HepG2 (cell line): ENCODE data around the gene TRIO. TPM values are rescaled to one million over a fixed set of nuclear protein-coding genes. Genes with fewer than 3 reads are reported as not detected.

ENCODE experiments used
- ATAC-seq: fragments of 200-7000 bp; cut with Tn5 transposase; 3 replicates; pipeline ENCODE4 v1.9.1; 2020; ENCODE audit warnings: mild to moderate bottlenecking, moderate library complexity
- BruUV-seq: library from RNA; stranded (reverse); fragments of 400-500 nt; replicated peaks from 2 replicates; lab custom pipeline; 2021; lab: Mats Ljungman, UMichigan
- CTCF ChIA-PET: fragments of 300-600 bp; formaldehyde crosslinking; extraction: SDS; loops from one replicate; lab custom pipeline; 2021; ENCODE audit warnings: low total read pairs, inconsistent platforms, low intra/inter-chr PET ratio; lab: Yijun Ruan, JAX
- POLR2A ChIA-PET: fragments of 350-600 bp; sonication (Branson Sonifier 250); formaldehyde crosslinking; loops from one replicate; lab custom pipeline; 2020; ENCODE audit warnings: antibody characterized with exemption, inconsistent platforms; lab: Yijun Ruan, JAX
- DNase-seq: peaks from one replicate; pipeline ENCODE4 v3.0.0-alpha.2; 2015; ENCODE audit warnings: low spot score
- FAIRE-seq: peaks from 3 replicates; lab custom pipeline; 2011; peaks lifted over from hg19 to GRCh38; lab: Jason Lieb, UNC
- H2AFZ ChIP-seq: one replicate; pipeline ENCODE4 v1.6.1; 2011; ENCODE audit warnings: low read length, inconsistent platforms
- H3K27ac ChIP-seq: fragments of 300-600 bp; 3 replicates; pipeline ENCODE4 v1.8.0; 2011; ENCODE audit warnings: mixed run types, mild to moderate bottlenecking, mixed read lengths, low read length, inconsistent platforms; ENCODE audit not compliant: insufficient read depth; ENCODE audit errors: extremely low read length
- H3K27me3 ChIP-seq, 2 experiments: fragments of 200-600 bp in 1 of 2; 2 replicates in 1 of 2; 3 replicates in 1 of 2; pipeline versions ENCODE4 v1.6.0 to v1.8.0; 2011; ENCODE audit warnings: low read length in 2 of 2, mild to moderate bottlenecking in 2 of 2, moderate library complexity in 2 of 2, inconsistent platforms in 1 of 2; ENCODE audit not compliant: insufficient read depth in 2 of 2, control insufficient read depth in 1 of 2
- H3K36me3 ChIP-seq, 2 experiments: fragments of 200-600 bp in 1 of 2; replicated peaks in 1 of 2; 2 replicates in 1 of 2; 3 replicates in 1 of 2; pipeline versions ENCODE4 v1.5.1 to v1.8.0; 2011; ENCODE audit warnings: low read length in 2 of 2, inconsistent platforms in 1 of 2; ENCODE audit not compliant: insufficient read depth in 2 of 2, control insufficient read depth in 1 of 2
- H3K4me1 ChIP-seq: 2 replicates; pipeline ENCODE4 v1.5.1; 2012; ENCODE audit warnings: low read length, inconsistent platforms; ENCODE audit not compliant: insufficient read depth
- H3K4me2 ChIP-seq: 2 replicates; pipeline ENCODE4 v1.6.0; 2011; ENCODE audit warnings: low read depth, low read length, inconsistent platforms
- H3K4me3 ChIP-seq, 3 experiments: fragments of 200-600 bp in 1 of 3; sonication (generic), shearing (Covaris generic) in 1 of 3; replicated peaks in 1 of 3; 2 replicates each; pipeline ENCODE4 v1.5.1; 2011 to 2016; ENCODE audit warnings: low read length in 3 of 3, inconsistent platforms in 2 of 3, low read depth in 2 of 3, mild to moderate bottlenecking in 2 of 3, control low read depth in 1 of 3, mixed read lengths in 1 of 3; ENCODE audit not compliant: insufficient read depth in 1 of 3
- H3K79me2 ChIP-seq: one replicate; pipeline ENCODE4 v1.6.1; 2011; ENCODE audit warnings: low read length, inconsistent platforms; ENCODE audit not compliant: insufficient read depth
- H3K9ac ChIP-seq: 2 replicates; pipeline ENCODE4 v1.6.0; 2011; ENCODE audit warnings: mild to moderate bottlenecking, low read depth, low read length, inconsistent platforms; ENCODE audit not compliant: insufficient read depth
- H3K9me3 ChIP-seq: 2 replicates; pipeline ENCODE4 v1.5.1; 2012; ENCODE audit warnings: mild to moderate bottlenecking, low read length
- H4K20me1 ChIP-seq: 2 replicates; pipeline ENCODE4 v1.6.0; 2011; ENCODE audit warnings: inconsistent platforms, mild to moderate bottlenecking, low read length, moderate library complexity; ENCODE audit not compliant: insufficient read depth
- ESRRA ChIP-seq: sonication (generic); formaldehyde crosslinking; IDR thresholded peaks from 2 replicates; pipeline ENCODE4 v1.5.1; 2020; ENCODE audit warnings: mild to moderate bottlenecking, low read depth, missing genetic modification reagents
- FOXA1 ChIP-seq, 2 experiments: fragments of 450-650 bp in 1 of 2; sonication (generic) in 1 of 2; formaldehyde crosslinking in 1 of 2; IDR thresholded peaks; 2 replicates each; pipeline versions ENCODE4 v1.4.0 to v1.6.1; 2016 to 2020; ENCODE audit warnings: missing genetic modification reagents in 1 of 2
- HMG20A ChIP-seq: IDR thresholded peaks from 2 replicates; pipeline ENCODE4 v1.6.1; 2016; ENCODE audit warnings: borderline replicate concordance
- IKZF4 ChIP-seq: sonication (generic); formaldehyde crosslinking; IDR thresholded peaks from 2 replicates; pipeline ENCODE4 v1.5.1; 2020; ENCODE audit warnings: borderline replicate concordance, mild to moderate bottlenecking, low read depth, missing genetic modification reagents; ENCODE audit errors: not compliant biosample characterization
- NKX3-1 ChIP-seq: sonication (generic); formaldehyde crosslinking; IDR thresholded peaks from 2 replicates; pipeline ENCODE4 v1.5.0; 2020; ENCODE audit warnings: missing genetic modification reagents
- RARA ChIP-seq: IDR thresholded peaks from 2 replicates; pipeline ENCODE4 v1.6.1; 2016; ENCODE audit warnings: missing genetic modification reagents, missing compliant biosample characterization
- ZNF441 ChIP-seq: sonication (generic); formaldehyde crosslinking; IDR thresholded peaks from 2 replicates; pipeline ENCODE4 v1.7.0; 2021; ENCODE audit warnings: missing genetic modification reagents, borderline replicate concordance
- ZNF510 ChIP-seq: sonication (generic); formaldehyde crosslinking; IDR thresholded peaks from 2 replicates; pipeline ENCODE4 v1.4.0; 2020; ENCODE audit warnings: low read depth, mild to moderate bottlenecking, missing genetic modification reagents
- ZNF550 ChIP-seq: sonication (generic); formaldehyde crosslinking; IDR thresholded peaks from 2 replicates; pipeline ENCODE4 v1.4.0; 2020; ENCODE audit warnings: mild to moderate bottlenecking, missing genetic modification reagents, borderline replicate concordance
- ZNF567 ChIP-seq: sonication (generic); formaldehyde crosslinking; IDR thresholded peaks from 2 replicates; pipeline ENCODE4 v1.8.1; 2023; ENCODE audit warnings: mild to moderate bottlenecking, missing genetic modification reagents, borderline replicate concordance
- ZNF775 ChIP-seq: sonication (generic); formaldehyde crosslinking; IDR thresholded peaks from 2 replicates; pipeline ENCODE4 v1.4.0; 2020; ENCODE audit warnings: missing genetic modification reagents, mild to moderate bottlenecking, moderate library complexity, borderline replicate concordance
- ZNF776 ChIP-seq: sonication (generic); formaldehyde crosslinking; IDR thresholded peaks from 2 replicates; pipeline ENCODE4 v1.4.0; 2020; ENCODE audit warnings: mild to moderate bottlenecking, missing genetic modification reagents
- WGBS: methylation state at CpG from one replicate; pipeline ENCODE4 v1.1.6; 2017; ENCODE audit warnings: low lambda C conversion rate; 5-methylcytosine and 5-hydroxymethylcytosine counted together
- in situ Hi-C: cut with HindIII; loops from 2 replicates; pipeline ENCODE4 v1.10.0; 2017; ENCODE audit warnings: low pct_unique_long_range_greater_than_20kb; ENCODE audit not compliant: extremely low pct_ligation_motif_present
- intact Hi-C: fragments of 100-400 bp; cut with micrococcal nuclease; formaldehyde crosslinking; loops from one replicate; pipeline ENCODE4 v1.10.0; 2022; ENCODE audit not compliant: unreplicated experiment
- polyA plus RNA-seq, 8 experiments: library from polyadenylated mRNA; depleted of rRNA in 3 of 8; stranded (reverse) in 7 of 8; unstranded in 1 of 8; fragments of >200 nt; fragmentation: Illumina TruSeq in 4 of 8; extraction: Trizol in 4 of 8; gene quantifications; 2 replicates each; pipeline versions ENCODE4 v1.2.1 to v1.2.3, GENCODE V29; 2011 to 2016; ENCODE audit warnings: low read depth in 4 of 8, missing spikeins in 1 of 8, mixed read lengths in 1 of 8; ENCODE audit not compliant: insufficient read depth in 1 of 8
- total RNA-seq, 5 experiments: library from RNA; depleted of rRNA; stranded (reverse); fragments of >200 nt; fragmentation: Illumina TruSeq; extraction: Trizol; gene quantifications; 2 replicates each; pipeline ENCODE4 v1.2.3, GENCODE V29; 2016; ENCODE audit warnings: low read depth in 1 of 5
- TF ChIP-seq, protein P1 (sequence below), 2 experiments: sonication (generic) in 1 of 2; formaldehyde crosslinking in 1 of 2; IDR thresholded peaks; 2 replicates each; pipeline versions ENCODE4 v1.4.0 to v1.6.1; 2016 to 2020; ENCODE audit warnings: borderline replicate concordance in 1 of 2, low read depth in 1 of 2, mild to moderate bottlenecking in 1 of 2, missing genetic modification reagents in 1 of 2
- TF ChIP-seq, protein P2 (sequence below): sonication (generic); formaldehyde crosslinking; IDR thresholded peaks from 2 replicates; pipeline ENCODE4 v1.4.0; 2020; ENCODE audit warnings: missing genetic modification reagents
- TF ChIP-seq, protein P3 (sequence below): sonication (generic); formaldehyde crosslinking; IDR thresholded peaks from 2 replicates; pipeline ENCODE4 v1.8.1; 2023; ENCODE audit warnings: missing genetic modification reagents, inconsistent platforms, borderline replicate concordance

Gene TRIO
- total and polyA plus RNA-seq, 2 of the 13 experiments (the other 11 are each of a cell fraction or from before 2014, with no cell fraction given) = 45.2 to 45.9 TPM

DNA sequence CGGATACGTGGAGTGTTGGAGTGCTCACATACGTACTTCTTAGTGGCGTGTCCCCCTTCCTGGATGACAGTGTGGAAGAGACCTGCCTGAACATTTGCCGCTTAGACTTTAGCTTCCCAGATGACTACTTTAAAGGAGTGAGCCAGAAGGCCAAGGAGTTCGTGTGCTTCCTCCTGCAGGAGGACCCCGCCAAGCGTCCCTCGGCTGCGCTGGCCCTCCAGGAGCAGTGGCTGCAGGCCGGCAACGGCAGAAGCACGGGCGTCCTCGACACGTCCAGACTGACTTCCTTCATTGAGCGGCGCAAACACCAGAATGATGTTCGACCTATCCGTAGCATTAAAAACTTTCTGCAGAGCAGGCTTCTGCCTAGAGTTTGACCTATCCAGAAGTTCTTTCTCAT lies 364.9 kb downstream of the TRIO start:
- TF ChIP-seq ESRRA (CRISPR knock-in tag) (no peak), ZNF567 (CRISPR knock-in tag) (no peak), HMG20A (CRISPR knock-in tag) (no peak), ZNF775 (no peak), RARA (no peak), ZNF510 (CRISPR knock-in tag) (no peak), ZNF776 (CRISPR knock-in tag) (no peak), IKZF4 (CRISPR knock-in tag) (no peak), NKX3-1 (no peak), ZNF550 (CRISPR knock-in tag) (no peak), FOXA1 (IDR thresholded peaks at IDR 0.05) (no peak), FOXA1 (CRISPR knock-in tag; IDR thresholded peaks at IDR 0.05) (no peak), ZNF441 (no peak)
- TF ChIP-seq, protein P1, sequence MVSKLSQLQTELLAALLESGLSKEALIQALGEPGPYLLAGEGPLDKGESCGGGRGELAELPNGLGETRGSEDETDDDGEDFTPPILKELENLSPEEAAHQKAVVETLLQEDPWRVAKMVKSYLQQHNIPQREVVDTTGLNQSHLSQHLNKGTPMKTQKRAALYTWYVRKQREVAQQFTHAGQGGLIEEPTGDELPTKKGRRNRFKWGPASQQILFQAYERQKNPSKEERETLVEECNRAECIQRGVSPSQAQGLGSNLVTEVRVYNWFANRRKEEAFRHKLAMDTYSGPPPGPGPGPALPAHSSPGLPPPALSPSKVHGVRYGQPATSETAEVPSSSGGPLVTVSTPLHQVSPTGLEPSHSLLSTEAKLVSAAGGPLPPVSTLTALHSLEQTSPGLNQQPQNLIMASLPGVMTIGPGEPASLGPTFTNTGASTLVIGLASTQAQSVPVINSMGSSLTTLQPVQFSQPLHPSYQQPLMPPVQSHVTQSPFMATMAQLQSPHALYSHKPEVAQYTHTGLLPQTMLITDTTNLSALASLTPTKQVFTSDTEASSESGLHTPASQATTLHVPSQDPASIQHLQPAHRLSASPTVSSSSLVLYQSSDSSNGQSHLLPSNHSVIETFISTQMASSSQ (IDR thresholded peaks at IDR 0.05; ENCODE audit: low read depth) = no peak
- TF ChIP-seq, protein P1 (CRISPR knock-in tag; IDR thresholded peaks at IDR 0.05; ENCODE audit: borderline replicate concordance) = no peak
- TF ChIP-seq, protein P2, sequence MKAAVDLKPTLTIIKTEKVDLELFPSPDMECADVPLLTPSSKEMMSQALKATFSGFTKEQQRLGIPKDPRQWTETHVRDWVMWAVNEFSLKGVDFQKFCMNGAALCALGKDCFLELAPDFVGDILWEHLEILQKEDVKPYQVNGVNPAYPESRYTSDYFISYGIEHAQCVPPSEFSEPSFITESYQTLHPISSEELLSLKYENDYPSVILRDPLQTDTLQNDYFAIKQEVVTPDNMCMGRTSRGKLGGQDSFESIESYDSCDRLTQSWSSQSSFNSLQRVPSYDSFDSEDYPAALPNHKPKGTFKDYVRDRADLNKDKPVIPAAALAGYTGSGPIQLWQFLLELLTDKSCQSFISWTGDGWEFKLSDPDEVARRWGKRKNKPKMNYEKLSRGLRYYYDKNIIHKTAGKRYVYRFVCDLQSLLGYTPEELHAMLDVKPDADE (CRISPR knock-in tag) = no peak
- TF ChIP-seq, protein P3, sequence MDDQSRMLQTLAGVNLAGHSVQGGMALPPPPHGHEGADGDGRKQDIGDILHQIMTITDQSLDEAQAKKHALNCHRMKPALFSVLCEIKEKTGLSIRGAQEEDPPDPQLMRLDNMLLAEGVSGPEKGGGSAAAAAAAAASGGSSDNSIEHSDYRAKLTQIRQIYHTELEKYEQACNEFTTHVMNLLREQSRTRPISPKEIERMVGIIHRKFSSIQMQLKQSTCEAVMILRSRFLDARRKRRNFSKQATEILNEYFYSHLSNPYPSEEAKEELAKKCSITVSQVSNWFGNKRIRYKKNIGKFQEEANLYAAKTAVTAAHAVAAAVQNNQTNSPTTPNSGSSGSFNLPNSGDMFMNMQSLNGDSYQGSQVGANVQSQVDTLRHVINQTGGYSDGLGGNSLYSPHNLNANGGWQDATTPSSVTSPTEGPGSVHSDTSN (CRISPR knock-in tag) = no peak
- TF ChIP-seq, all 625 proteins: peak for 0
- Histone ChIP-seq H3K79me2 (no peaks in the 10 kb centered on the region), H3K4me3 (no peak overlapping the region), H3K9ac (no peak overlapping the region), H4K20me1 (no peaks in the 10 kb centered on the region), H3K27me3 (no peaks in the 10 kb centered on the region), H3K4me1 (no peaks in the 10 kb centered on the region), H3K27ac (no peak overlapping the region), H3K4me2 (no peak overlapping the region), H3K9me3 (no peaks in the 10 kb centered on the region), H2AFZ (no peak overlapping the region), H3K36me3 (peaks cover 11 to 14% of the 10 kb centered on the region in 2 experiments)
- FAIRE-seq = no peak
- intact Hi-C loops (no loop called here), in situ Hi-C loops (no loop called here)
- no TSS peak for BruUV-seq
- POLR2A ChIA-PET = no interaction called here
- DNase-seq = no peak
- ATAC-seq = no peak
- CTCF ChIA-PET = no interaction called here
- 98% methylated on average over 19 of the region's 20 CpGs for WGBS
